ENCODE results near the gene NAGA.

The NAGA gene

DNA sequence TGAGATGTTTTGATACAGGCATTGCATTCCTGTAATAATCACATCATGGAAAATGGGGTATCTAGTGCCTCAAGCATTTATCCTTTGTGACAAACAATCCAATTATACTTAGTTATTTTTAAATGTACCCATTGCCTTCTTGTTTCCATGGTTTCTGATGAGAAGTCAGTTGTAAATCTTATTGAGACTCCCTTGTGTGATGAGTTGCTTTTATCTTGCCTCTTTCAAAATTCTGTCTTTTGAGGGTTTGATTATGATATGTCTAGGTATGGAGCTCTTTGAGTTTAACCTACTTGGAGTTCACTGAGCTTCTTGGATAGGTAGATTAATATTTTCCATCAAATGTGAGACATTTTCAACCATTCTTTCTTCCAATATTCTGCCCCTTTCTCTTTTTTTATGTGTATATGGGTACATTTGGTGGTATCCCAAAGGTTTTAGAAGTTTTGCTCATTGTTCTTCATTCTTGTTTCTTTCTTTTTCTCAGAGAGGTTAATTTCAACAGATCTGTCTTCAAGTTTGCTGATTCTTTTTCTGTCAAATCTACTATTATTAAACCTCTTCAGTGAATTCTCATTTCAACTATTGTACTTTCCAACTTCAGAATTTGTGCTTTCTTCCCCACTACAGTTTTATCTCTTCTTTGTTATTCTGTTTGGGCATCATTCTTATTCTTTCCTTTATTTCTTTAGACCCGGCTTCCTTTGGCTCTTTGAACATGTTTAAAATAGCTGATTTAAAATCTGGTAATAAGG lies 13.7 kb downstream of the NAGA start:
- no peak overlapping the region for H3K4me3 ChIP-seq (ENCODE audit: low read depth, low read length)
- no peak for DNase-seq (ENCODE audit: low read depth)

DNA sequence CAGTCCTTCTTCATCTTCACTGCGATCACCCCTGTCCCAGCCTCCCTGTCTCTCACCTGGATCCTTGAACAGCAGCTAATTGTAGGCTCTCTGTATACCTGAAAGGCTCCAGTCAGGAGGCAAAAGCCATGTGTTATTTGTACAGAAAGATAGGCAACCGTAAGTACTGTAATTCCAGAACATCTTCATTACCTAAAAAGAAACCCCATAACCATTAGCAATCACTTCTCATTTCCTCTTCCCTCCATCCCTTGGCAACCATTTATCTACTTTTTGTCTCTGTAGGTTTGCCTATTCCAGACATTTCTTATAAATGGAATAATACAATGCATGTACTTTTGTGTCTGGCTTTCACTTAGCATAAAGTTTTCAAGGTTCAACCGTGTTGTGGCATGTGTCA lies 17.8 kb downstream of the NAGA start:
- no peak for DNase-seq (ENCODE audit: low read depth)

DNA sequence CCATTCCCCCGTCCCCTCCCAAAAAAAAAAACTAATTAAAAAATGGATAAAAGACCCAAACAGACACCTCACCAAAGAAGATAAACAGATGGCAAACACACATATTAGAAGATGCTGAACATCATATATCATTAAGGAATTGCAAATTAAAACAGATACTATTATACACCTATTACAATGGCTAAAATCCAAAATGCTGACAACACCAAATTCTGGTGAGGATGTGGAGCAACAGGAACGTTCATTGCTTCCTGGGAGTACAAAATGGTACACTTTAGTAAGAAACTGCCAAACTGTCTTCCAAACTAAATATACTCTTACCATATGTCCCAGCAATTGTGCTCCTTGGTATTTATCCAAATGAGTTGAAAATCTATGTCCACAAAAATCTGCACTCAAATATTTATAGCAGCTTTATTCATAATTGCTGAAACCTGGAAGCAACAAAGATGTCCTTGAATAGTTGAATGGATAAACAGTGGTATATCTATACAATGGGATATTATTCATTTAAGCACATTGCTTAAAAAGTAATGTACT lies 19.9 kb downstream of the NAGA start:
- H3K4me3 ChIP-seq (ENCODE audit: low read depth, low read length), result no peak overlapping the region
- DNase-seq (ENCODE audit: low read depth), result no peak

More for the DNA sequence above, 17.8 kb downstream of the NAGA start:
- H3K4me3 ChIP-seq (ENCODE audit: low read depth, low read length), result no peak overlapping the region

DNA sequence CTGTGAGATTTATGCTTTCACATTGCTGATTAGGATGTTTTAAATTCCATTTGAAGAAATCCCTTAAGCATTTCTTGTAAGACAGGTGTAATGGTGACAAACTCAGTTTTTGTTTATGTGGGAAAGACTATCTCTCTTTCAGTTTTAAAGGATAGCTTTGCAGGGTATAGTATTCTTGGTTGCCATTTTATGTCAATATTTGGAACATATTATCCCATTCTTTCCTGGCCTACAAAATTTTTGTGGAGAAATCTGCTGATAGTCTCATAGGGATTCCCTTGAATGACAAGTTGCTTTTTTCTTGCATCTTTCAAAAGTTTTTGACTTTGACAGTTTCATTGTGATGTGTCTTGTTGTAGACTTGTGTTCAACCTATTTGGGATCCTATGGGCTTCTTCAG lies 28.8 kb downstream of the NAGA start:
- no peak for DNase-seq (ENCODE audit: low read depth)
- no peak overlapping the region for H3K4me3 ChIP-seq (ENCODE audit: low read depth, low read length)

DNA sequence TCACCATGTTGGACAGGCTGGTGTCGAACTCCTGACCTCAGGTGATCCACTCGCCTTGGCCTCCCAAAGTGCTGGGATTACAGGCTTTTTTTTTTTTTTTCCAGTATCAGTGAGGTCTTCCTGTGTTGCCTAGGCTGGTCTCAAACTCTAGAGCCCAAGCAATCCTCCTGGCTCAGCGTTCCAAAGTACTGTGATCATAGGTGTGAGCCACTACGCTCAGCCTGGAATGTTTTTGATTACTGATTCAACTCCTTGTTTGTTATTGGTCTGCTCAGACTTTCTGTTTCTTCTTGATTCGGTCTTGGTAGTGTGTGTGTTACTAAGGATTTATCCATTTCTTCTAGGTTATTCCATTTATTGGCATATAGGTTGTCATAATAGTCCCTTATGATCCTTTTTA lies 31.3 kb downstream of the NAGA start:
- DNase-seq (ENCODE audit: low read depth), result no peak

DNA sequence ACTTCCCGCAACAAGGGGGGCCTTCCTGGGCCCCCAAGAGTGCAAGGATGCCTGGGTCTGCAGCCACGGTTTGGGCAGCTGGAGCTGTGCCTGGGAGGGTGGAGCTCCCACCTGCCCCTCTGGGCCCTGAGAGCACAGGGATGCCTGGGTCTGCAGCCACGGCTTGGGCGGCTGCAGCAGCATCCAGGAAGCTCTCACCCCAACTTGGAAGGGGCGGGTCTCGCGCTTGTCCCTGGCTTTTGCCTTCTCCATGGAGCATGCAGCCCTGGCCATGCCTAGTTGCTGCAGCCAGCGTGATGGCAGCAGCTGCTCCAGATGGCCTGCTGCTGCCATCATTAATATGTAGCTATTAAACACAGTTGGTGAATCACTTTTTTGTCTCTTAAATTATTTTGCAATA lies 35.4 kb downstream of the NAGA start:
- no peak overlapping the region for H3K4me3 ChIP-seq (ENCODE audit: low read depth, low read length)

More for the DNA sequence above, 31.3 kb downstream of the NAGA start:
- no peak overlapping the region for H3K4me3 ChIP-seq (ENCODE audit: low read depth, low read length)

DNA sequence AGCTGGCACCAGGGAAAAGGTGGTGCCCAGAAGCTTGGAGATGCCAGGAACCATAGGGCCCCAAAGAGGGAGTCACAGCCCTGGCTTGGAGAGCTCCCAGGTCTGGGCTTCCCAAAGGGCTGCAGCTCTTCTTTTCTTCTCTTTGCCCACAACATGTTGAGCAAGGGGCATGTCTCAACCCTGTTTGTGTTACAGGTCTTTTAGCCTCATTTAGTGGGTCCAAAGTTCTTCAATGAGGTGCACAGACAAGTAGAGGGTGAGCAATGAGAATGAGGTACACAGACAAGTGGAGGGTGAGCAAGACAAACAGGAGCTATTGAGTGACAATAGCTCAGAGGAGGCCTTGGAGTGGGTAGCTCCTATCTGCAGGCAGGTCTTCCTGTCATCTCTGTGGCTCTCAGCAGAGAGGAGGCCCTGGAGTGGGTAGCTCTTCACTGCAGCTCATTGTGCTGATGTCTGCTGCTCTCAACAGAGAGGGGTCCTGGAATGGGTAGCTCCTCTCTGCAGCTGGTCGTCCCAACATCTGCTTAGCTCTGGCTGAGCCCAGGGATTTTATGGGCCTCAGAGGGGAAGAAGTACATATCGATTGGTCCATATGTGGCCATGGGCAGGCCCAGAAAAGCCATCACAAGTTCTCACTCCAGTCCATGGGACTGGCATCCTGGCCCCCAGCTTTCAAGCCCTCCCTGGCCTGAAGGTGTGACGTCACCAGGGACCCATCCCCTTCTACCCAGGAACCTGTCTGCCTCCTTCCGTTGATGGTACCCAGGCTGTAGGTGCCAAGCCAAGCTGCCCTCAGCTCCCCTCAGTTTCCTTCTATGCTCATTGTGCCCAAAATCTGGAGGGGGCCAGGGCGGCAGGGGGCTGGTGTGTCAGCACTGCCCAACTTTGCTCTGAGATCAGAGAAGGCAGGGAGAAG lies 37.1 kb downstream of the NAGA start:
- no peak overlapping the region for H3K4me3 ChIP-seq (ENCODE audit: low read depth, low read length)
- no peak for DNase-seq (ENCODE audit: low read depth)

More for the DNA sequence above, 35.4 kb downstream of the NAGA start:
- DNase-seq (ENCODE audit: low read depth), result no peak

DNA sequence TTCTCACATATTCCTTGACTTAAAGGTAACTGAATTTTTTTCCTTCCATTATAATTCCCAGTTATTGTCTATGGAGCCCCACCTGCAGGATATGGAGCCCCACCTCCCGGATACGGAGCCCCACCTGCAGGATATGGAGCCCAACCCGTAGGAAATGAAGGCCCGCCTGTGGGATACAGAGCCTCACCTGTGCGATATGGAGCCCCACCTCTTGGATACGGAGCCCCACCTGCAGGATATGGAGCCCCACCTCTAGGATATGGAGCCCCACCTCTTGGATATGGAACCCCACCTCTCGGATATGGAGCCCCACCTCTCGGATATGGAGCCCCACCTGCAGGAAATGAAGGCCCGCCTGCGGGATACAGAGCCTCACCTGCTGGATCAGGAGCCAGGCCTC lies 43.9 kb downstream of the NAGA start:
- H3K4me3 ChIP-seq (ENCODE audit: low read depth, low read length), result no peak overlapping the region
- DNase-seq (ENCODE audit: low read depth), result no peak

DNA sequence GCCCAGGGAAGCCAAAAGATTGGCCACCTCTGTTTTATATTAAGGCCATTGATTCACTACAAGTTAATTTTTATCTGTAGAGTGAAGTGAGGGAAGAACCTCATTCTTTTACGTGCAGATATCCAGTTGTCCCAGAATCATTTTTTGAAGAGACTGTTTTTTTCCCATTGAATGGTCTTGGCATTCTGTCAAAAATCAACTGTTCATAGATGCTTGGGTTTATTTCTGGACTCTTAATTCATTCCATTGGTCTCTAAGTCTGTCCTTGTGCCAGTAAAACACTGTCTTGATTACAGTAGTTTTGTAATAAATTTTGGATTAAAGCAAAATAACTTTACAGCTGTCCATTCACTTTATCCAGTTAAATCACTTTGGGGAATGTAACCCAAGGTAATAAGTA lies 45.2 kb downstream of the NAGA start:
- no peak for DNase-seq (ENCODE audit: low read depth)
- no peak overlapping the region for H3K4me3 ChIP-seq (ENCODE audit: low read depth, low read length)

DNA sequence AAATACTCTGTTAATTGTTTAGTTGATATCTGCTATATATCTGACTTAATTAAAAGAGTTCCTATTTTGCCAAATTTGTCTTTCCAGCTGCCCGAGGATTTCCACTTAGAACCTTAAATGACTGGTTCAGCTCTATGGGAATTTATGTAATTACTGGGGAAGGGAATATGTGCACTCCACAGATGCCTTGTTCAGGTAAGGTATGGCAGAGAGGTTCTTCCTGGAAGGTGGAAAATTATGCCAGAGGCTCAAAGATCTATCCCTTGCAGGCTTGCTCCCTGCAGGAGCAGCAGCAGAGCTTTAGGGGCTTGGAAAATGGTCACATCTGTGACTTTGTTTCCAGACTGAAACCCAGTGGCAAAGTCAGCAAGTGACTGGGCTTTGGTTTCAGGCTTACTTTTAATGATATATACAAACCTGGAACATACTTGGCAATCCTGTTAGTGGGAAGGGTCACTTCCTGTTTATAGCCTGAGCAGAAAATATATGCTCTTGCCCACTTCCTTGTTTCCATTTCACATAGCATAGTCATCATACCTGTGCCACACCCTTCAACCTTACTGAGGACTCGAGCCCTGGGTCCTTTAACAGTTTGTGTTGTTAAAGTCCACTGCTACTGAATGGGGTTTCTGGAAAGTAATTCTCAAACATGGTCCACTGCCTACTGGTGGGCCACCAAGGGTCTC lies 48.3 kb downstream of the NAGA start:
- DNase-seq (ENCODE audit: low read depth), result no peak
- no peak overlapping the region for H3K4me3 ChIP-seq (ENCODE audit: low read depth, low read length)

DNA sequence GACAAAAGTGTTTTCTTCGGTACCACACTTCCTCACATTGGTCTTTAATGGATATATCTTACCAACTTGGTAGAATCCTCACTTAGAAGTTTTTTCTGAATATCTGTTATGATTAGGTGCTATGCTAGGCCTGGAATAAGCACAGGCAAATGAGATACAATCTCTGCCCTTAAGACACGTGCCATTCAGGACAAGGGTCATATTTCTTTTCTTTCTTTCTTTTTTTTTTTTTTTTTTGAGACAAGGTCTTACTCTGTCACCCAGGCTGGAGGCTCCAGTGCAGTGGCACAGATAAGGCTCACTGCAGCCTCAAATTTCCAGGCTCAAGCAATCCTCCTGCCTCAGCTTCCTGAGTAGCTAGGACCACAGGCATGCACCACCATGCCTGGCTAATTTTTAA lies 49.0 kb downstream of the NAGA start:
- no peak for DNase-seq (ENCODE audit: low read depth)

DNA sequence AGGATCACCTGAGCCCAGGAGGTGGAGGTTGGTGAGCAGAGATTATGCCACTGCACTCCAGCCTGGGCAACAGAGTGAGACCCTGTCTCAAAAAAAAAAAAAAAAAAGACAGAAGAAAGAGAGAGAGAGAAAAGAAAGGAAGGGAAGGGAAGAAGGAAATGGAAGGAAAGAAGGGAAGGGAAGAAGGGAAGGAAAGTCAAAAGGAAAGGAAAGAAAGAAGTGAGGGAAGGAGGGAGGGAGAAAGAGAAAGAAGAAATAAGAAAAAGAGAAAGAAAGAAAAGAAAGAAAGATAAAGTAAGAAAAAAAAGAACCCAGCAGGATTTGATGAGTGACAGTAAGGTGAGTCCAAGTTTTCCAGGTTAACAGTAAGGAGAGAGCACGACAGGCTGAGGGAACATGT lies 52.4 kb downstream of the NAGA start:
- DNase-seq (ENCODE audit: low read depth), result no peak
- no peak overlapping the region for H3K4me3 ChIP-seq (ENCODE audit: low read depth, low read length)

More for the DNA sequence above, 49.0 kb downstream of the NAGA start:
- no peak overlapping the region for H3K4me3 ChIP-seq (ENCODE audit: low read depth, low read length)

DNA sequence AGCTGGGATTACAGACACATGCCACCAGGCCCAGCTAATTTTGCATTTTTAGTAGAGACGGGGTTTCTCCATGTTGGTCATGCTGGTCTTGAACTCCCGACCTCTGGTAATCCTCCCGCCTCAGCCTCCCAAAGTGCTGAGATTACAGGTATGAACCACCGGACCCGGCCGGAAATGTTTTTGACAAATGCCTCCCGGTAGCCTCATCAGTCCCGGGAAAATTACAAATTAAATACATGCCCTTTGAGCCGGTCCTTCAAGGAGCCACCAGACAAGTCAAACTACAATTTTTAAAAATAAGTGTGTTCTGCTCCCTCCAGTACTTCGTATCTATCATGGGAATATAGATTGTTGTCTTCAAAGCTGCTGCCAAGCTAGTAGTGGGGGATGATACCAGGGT lies 54.5 kb downstream of the NAGA start:
- no peak overlapping the region for H3K4me3 ChIP-seq (ENCODE audit: low read depth, low read length)
- no peak for DNase-seq (ENCODE audit: low read depth)

DNA sequence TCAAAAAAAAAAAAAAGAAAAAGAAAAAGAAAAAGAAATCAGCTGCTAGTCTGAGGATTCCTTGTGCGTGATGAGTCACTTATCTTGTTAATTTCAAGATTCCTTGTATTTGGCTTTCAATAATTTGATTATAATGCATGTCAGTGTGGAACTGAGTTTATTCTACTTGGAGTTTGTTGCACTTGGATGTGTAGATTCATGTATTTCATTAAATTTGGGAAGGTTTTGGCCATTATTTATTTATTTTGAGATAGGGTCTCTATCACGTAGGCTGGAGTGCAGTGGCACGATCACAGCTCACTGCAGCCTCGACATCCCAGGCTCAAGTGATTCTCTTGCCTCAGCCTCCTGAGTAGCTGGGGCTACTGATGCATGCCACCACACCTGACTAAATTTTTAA lies 57.2 kb downstream of the NAGA start:
- no peak overlapping the region for H3K4me3 ChIP-seq (ENCODE audit: low read depth, low read length)
- no peak for DNase-seq (ENCODE audit: low read depth)

DNA sequence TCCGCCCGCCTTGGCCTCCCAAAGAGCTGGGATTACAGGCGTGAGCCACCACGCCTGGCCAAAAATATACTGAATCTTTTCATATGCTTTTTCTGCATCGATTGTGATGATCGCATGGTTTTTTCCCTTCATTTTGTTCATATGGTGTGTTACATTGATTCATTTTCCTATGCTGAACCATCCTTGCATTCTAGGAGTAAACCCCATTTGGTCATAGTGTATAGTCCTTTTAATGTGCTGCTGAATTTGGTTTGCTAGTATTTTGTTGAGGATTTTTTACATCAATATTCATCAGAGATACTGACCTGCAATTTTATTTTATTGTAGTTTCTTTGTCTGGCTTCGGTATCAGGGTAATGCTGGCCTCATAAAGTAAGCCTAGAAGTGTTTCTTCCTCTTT lies 59.8 kb downstream of the NAGA start:
- no peak for DNase-seq (ENCODE audit: low read depth)
- H3K4me3 ChIP-seq (ENCODE audit: low read depth, low read length), result no peak overlapping the region
